NCI-H1694 (cell line): ENCODE measurements around the gene SLFNL1.

Experiments
- DNase-seq: peaks from one replicate; lab custom pipeline; 2025; lab: John Stamatoyannopoulos, UW

Gene SLFNL1

DNA sequence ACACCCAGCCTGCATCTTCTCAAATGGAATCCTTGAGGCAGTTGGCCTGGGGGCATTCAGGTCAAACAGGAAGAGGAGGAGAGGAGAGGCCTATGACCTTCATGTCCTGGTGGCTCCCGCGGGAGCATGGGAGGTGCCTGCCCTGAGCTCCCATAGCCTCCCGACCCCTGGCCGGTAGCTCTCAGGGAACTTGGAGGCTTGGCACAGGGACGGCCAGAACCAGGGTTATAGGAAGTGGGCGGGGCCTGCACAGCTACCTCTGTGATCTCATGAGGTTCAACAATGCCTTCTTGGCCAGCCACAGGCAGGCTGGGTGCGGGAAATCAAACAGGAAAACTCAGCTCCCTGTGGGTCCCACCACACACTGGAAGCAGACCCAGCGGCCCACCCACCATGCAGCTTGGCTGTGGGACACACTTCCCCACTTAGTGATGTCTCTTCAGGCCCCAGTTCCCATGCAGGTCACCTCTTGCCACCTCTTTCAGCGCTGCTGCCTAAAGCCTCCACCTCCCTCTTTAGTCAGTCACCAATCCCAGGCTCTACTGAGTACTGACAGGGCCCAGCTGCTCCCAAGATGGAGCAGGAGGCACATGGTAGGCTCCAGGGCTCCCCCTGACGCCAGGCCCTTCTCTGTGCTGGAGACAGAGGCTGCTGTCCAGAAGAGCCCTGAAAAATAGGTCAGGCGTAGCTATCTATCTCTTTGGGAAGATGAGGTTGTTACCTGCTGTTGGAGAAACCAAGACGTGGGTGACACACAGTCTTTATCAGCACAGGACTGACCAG lies at the start of gene SLFNL1:
Gene SLFNL1, minus strand, starts transcription at position 200 of the 783 bp plus-strand sequence. CDS start 1,065 bp downstream, outside the sequence.
- no peak for DNase-seq

DNA sequence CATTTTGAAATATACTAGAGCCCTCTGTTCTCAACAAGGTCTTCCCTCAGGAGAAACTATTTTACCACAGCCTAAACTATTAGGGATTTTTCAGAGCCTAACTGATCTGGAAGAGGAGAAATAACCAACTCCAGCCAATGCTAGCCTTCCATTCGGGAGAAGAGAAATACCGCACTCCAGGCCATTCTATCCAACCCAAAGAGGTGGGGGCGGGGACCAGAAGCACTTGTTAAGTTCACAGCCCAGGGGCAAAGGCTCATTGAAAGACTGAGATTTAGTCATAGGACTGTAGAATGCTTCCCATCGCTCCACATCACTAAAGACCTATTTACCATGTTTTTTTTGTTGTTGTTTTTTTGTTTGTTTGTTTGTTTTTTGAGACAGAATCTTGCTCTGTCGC lies 35.4 kb upstream of the SLFNL1 start:
- DNase-seq = no peak

GRCh38 chr1:41053316-41053715 lies 31.8 kb upstream of the SLFNL1 start:
- DNase-seq = no peak

- DNase-seq = no peak
These were observed 29.5 kb upstream of the SLFNL1 start for GRCh38 chr1:41051022-41051421.

- DNase-seq = no peak
These were observed 27.0 kb upstream of the SLFNL1 start for GRCh38 chr1:41048540-41048939.

GRCh38 chr1:41046347-41046775 lies 24.8 kb upstream of the SLFNL1 start:
- DNase-seq = no peak

DNA sequence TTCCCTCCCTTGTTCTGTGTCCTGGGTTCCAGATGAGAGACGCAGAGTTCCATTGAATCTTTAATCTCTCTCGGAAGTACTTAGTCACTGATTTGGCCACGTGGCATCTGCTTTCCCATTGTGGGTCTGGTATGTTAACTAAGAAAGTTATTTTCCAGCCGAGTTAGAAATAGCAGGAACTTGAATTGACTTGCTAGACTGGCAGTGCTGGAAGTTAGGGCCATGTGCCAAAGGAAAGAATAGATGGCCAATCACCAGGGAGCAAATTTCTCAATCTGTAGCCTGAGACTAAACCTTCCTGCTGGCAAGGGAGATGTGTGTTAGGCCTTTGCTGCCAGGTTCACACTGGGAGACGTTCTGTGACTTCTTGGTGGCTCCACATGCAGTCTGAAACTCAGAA lies 24.2 kb upstream of the SLFNL1 start:
- DNase-seq = no peak

DNA sequence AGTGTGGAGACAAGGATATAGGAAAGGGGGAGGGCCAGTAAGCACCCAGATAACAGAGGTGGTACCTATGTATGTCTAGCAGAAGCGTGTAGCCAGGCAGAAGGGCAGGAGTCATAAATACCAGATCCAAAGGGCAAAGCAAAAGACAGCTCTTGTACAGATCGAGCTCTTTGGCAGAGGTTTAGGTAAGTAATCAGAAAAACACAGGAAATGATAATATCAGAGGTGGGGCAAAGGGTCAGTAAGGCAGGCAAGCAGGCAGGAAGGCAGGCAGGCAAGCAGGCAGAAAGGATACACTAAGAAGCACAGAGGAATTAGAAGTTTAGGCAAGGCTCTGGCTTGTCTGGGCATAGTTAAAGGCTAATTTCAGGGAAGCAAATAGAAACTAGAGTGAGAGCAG lies 22.7 kb upstream of the SLFNL1 start:
- no peak for DNase-seq

DNA sequence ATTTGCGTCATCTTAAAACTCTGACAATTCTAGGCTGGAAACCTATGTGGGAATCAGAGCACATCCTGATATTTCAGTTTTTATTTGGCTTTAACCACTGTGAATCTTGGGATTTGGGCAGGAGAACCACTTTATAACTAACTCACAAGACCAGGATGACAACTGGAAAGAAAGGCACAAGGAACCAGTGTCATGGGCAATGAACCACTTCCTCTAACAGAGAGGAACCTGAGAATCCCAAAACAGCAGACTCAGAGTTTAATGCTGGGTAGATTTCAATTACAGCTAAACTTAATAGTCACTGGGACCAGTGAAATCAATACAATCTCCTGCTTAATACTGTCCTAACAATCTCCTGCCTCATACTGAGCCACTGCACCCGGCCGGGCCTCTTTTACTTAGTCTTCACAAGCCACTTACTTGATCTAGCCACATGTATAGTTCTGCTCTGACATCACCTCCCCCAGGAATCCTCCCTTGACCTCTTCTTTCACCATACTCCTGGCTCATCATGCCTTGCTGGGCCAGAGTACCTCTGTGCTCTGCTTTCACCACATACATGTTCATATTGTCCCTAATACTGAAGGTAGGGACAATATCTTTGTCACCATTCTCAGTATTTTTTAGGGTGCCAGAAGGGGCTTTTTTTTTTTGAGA lies 20.2 kb upstream of the SLFNL1 start:
- no peak for DNase-seq

DNA sequence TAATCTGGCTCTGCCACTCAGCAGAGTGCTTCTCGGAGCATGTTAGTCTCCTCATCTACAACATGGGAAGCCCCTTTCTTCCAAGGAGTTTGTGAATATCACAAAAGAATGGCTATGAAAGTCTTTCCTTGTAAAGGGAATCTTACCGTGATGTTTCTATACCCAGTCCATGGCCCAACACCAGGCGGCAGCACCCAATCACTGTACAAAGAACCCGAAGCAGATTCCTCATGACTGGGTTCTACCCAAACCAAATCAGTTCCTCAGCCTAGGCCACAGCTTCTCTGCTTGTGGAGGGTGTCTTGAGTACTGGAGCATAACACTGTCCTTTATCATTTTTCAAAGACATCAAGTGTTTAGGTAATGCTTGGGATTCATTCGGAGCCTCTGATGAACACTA lies 16.6 kb upstream of the SLFNL1 start:
- no peak for DNase-seq

GRCh38 chr1:41037116-41037903 lies 15.8 kb upstream of the SLFNL1 start:
- DNase-seq = no peak

GRCh38 chr1:41033272-41033671 lies 11.7 kb upstream of the SLFNL1 start:
- no peak for DNase-seq

GRCh38 chr1:41032147-41032546 lies 10.6 kb upstream of the SLFNL1 start:
- no peak for DNase-seq

DNA sequence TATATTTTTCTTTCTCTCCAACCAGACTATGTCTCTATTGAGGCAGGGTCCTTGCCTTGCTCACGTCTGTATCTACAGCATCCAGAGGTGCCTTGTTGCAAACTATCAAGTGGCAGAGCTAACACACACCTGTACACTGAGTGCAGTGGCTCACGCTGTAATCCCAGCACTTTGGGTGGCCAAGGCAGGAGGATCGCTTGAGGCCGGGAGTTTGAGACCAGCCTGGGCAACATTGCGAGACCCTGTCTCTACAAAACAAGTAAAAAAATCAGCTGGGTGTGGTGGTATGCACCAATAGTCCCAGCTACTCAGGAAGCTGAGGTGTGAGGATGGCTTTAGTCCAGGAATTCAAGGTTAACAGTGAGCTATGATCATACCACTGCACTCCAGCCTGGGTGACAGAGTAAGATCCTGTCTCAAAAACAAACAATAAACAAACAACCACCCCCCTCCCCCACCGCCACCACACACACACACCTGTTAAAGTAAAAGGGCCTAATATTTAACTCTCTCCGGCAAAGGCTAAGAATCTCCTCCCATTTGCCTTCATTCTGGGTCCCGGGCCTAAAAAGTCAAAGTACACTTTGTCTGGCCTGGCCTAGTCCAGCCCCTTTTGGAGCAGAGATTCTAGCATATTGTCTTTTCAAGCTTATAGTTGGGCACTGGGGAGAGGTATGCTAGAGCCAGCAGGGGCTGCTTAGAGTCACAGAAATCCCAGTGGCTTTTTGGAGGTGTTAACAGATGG lies 9.5 kb upstream of the SLFNL1 start:
- DNase-seq = no peak

- DNase-seq = no peak
These were observed 6.6 kb upstream of the SLFNL1 start for GRCh38 chr1:41028034-41028642.

DNA sequence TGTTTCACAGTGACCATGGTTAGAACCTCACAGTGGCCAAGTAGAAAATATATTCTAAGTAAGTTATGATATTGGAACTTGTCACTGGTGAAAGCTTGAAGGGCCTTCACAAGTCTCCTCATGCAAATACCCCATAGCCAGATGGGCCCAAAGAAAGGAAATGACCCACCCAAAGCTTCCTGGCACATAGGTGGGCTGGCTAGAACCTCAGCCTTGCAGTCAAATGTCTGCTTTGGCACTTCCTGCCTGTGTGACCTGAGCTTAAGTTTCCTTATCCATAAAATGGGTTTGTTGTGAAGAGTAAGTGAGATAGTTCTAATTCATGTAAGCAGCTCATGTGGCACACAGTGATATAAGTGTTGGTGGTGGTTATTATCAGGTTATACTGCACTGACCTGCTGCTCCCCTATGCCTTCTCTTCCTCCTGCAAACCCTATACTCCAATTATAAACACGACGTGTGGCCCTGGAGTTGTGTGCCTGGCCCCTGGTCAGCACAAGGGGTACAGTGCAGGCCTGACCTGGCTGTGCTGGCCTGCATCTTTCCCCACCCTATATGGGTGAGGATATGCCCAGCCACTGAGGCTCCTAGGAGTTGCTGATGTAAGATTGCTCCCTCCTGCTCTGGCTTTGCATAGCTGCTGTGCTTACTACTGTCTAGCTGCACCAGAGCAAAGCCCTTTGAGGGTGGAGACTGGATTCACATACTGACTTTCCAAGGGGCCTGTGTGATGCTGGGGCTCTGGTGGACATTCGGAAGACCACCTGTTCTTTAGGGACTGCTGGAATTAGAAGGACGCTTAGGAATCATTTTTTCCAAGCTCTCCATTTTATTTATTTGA lies 4.7 kb upstream of the SLFNL1 start:
- DNase-seq = no peak

- DNase-seq = no peak
These were observed 3.4 kb upstream of the SLFNL1 start for GRCh38 chr1:41024953-41025352.

DNA sequence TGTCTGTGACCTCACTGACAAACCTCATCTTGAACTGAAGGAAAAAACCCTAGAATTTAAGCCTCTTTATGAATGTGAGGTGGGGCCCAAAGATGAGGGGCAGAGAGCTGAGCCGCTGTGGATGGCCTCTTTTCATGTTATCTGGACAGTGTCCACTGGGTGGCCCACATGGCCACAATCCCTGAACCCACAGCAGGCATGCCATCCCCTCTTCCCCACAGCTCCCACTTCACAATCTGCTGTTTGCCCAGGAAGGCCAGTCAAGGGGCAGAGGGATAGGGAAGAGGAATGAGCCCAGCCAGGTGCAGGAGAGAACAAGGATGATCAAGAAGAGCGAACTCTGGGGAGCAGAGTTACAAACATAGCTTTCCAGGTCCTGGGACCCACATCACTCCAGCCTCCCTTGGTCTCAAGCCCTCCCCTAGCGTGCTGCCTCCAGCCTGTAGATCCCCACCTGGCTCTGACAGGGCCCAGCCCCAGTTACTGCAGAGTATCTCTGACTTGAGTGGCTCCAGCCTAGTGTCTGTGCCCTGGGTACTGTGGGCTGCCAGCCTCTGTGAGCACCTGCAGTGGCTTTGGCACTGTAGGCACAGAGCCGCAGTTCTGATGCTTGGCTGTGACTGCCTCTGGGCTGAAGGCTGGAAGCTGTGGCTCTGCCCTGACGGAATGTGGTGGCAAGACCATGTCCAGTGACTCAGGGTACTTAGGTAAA lies 1.9 kb upstream of the SLFNL1 start:
- no peak for DNase-seq

DNA sequence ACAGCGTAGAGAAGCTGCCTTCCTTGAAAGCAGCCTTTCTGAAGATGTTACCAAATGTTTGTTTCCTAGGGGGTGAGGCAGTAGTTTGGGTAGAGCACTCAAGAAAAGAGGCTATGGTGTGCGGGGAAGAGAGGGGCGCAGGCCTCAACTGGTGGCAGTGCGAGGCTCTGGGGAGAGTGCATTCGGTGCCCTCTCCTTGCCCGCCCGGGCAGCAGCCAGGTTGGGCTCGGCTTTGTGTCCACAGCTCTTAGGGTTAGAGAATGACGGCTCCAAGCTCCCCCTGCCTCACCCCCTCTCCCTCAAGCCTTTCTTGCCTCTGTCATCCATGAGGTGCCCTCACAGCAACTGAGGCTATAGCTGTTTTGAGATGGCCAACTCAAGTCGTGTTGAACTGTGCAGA lies 899 bp upstream of the SLFNL1 start:
- DNase-seq = no peak

DNA sequence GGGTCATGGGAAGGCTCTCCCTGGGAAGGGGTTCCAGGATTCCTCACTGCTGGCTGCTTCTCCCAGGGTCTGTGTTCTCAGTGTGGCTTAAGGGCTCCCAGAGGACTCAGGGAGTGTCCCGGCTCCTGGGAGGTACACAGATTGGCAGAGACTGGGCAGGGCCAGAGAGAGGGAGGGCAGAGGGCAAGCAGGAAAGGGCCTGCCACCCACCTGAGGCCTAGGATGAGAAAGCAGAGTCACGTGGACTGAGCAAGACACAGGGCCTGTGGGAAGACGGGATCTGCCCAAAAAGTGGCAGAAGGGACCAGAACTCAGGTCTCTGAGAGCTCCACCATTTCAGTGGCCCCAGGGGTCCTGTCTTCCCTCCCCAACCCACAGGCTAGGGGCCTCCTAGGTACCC lies 871 bp downstream of the SLFNL1 start:
- no peak for DNase-seq
